ENCODE results near the gene COA1.

COA1 gene

DNA sequence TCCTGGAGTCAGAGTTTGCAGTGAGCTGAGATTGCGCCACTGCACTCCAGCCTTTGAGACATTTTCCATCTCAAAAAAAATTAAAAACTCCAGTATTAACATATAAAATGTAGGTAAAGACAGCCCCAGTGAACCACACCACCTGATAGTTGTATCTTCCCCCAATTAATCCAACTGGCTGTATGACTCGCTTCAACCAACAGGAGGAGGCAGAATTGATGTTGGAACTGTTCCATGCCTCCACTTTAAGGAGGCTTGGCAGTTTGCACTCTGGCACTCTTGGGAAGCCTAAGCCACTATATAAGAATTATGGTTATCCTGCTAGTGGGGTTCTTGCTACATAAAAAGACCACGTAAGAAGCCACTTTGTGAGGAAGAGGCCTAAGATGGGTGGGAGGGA, 73.7 kb downstream of the COA1 start:
- peak; percentile 24 for DNase-seq (ENCODE audit: low read depth)
- no peak overlapping the region for H3K4me3 ChIP-seq (ENCODE audit: control insufficient read depth, low read depth, low read length)
- TF ChIP-seq, protein P1, sequence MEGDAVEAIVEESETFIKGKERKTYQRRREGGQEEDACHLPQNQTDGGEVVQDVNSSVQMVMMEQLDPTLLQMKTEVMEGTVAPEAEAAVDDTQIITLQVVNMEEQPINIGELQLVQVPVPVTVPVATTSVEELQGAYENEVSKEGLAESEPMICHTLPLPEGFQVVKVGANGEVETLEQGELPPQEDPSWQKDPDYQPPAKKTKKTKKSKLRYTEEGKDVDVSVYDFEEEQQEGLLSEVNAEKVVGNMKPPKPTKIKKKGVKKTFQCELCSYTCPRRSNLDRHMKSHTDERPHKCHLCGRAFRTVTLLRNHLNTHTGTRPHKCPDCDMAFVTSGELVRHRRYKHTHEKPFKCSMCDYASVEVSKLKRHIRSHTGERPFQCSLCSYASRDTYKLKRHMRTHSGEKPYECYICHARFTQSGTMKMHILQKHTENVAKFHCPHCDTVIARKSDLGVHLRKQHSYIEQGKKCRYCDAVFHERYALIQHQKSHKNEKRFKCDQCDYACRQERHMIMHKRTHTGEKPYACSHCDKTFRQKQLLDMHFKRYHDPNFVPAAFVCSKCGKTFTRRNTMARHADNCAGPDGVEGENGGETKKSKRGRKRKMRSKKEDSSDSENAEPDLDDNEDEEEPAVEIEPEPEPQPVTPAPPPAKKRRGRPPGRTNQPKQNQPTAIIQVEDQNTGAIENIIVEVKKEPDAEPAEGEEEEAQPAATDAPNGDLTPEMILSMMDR (conservative IDR thresholded peaks at IDR 0.05; ENCODE audit: control insufficient read depth, insufficient read depth, low read depth, low read length): no peak

DNA sequence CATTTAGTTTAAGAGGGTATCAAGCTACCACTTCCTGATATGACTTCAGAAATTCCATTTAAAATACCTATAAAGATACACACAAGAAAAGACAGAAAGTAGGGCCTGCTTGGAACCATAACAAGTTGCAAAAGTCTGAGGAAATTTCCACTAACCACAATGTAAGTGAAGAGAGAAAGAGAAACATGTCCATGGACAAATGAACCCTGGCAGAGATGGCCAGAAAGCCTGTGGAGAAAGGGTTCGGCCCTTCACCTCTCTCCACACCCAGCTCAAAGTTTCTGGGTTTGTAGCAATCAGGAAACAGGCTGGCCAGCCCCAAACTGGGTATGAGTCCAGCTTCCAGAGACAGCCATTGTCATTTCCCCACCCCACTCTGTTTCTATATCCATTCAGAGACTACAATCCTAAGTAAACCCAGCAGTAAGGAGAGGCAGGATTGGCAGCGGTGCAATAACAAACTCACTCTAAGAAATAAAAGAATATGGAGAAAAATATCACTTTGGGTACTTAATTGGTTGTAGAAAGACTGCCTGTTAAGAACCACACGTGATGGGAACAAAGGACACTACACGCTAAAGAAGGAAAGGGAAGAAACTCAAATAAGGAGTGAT, 75.3 kb downstream of the COA1 start:
- no peak overlapping the region for H3K4me3 ChIP-seq (ENCODE audit: control insufficient read depth, low read depth, low read length)
- TF ChIP-seq, protein P1 (conservative IDR thresholded peaks at IDR 0.05; ENCODE audit: control insufficient read depth, insufficient read depth, low read depth, low read length): no peak
- no peak for DNase-seq (ENCODE audit: low read depth)

DNA sequence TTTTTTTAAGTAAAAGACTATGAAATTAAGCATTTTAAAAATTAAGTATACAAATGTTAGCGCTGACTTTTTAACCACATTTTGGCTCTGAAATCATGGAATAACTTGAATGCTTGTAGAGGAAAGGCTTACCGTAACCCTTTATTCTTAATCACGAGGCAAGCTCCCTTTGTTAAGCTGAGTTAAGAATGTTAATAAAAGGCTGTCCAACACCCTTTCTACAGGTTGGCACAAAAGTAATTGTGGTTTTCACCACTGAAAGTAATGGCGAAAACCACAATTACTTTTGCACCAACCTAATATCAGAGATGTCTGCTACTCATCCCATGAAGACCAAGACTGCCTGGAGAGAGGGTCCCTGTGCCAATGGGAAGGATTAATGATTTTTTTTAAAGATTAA, 75.9 kb downstream of the COA1 start:
- no peak overlapping the region for H3K4me3 ChIP-seq (ENCODE audit: control insufficient read depth, low read depth, low read length)
- TF ChIP-seq, protein P1 (conservative IDR thresholded peaks at IDR 0.05; ENCODE audit: control insufficient read depth, insufficient read depth, low read depth, low read length): no peak
- DNase-seq (ENCODE audit: low read depth): no peak

DNA sequence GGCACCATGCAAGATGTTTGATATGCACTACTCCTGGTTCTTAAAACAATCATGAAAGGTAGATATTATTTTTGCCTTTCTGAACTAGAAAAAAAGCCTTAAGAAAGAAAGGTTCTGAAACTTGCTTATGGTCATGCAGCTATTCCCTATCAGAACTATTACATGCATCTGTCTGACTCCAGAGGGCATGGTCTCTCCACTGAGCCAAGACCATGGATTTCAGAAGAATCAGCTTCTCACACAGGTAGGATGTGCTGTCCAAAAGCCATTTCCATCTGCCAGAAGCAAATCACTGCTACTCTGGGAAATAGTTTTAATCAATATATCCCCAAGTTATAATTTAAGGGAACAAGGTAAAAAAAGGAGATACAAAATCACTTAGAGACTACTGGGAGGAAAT, 77.0 kb downstream of the COA1 start:
- DNase-seq (ENCODE audit: low read depth): no peak
- TF ChIP-seq, protein P1 (conservative IDR thresholded peaks at IDR 0.05; ENCODE audit: control insufficient read depth, insufficient read depth, low read depth, low read length): no peak
- H3K4me3 ChIP-seq (ENCODE audit: control insufficient read depth, low read depth, low read length): no peak overlapping the region

DNA sequence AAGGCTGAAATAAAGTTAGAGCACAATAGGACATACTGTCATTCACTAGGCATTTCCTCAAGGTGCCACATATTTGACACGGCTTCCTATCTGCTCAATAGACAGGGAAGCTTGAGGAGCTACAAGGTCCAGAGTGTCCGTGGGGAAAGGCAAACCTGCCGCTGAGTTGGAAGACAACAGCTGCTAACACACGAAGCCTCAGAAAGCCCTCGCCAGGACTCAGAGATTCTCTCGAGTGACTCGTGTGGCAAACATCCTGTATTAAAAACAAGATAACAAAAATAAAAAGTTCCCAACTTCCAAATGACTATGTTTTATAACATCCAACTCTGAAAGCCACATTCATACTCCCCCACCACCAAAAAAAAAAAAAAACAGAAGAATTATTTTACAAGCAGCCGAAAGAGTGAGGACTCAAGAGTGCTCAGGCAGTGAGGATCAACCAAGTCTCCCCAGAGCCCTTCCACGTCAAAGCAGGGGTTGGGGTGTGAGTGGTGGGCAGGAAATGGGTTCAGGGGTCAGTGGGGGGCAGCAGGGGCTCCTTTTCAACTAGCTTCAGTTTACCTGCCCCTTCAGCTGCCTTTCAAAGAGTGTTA, 78.8 kb downstream of the COA1 start:
- no peak overlapping the region for H3K4me3 ChIP-seq (ENCODE audit: control insufficient read depth, low read depth, low read length)
- TF ChIP-seq, protein P1 (conservative IDR thresholded peaks at IDR 0.05; ENCODE audit: control insufficient read depth, insufficient read depth, low read depth, low read length): no peak
- DNase-seq (ENCODE audit: low read depth): peak; percentile 69

DNA sequence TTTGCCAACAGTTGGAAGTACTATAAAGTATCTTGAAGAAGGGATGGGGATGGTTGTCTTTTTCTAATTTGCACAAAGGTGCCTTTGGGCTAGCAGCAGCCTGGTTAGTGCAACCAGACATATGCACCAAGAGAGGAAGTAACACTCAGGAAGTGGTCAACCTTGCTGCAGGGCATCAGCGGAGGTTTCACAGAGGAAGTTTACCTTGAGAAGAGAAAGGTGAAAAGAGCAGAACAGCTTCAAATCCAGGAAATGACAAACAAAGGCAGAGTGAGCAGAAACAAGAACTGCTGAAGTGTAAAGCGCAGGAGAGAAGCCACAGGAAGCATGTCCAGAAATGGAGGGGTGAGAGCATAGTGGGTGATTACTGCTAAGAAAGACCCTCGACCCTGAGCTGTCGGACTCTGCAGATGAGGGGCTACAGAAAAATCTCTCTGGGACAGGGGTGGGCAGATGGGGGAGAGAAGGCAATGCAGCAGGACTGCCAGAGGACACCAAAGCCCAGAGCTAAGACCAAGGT, 79.5 kb downstream of the COA1 start:
- H3K4me3 ChIP-seq (ENCODE audit: control insufficient read depth, low read depth, low read length): no peak overlapping the region
- DNase-seq (ENCODE audit: low read depth): no peak
- TF ChIP-seq, protein P1 (conservative IDR thresholded peaks at IDR 0.05; ENCODE audit: control insufficient read depth, insufficient read depth, low read depth, low read length): no peak
